ENCODE measurements around the gene TREH. TPM values are rescaled to one million over a fixed set of nuclear protein-coding genes. Genes with fewer than 3 reads are reported as not detected.

The TREH gene
- polyA plus RNA-seq, 3 donors: not detected

GRCh38 chr11:118694771-118695170 lies 15.3 kb upstream of the TREH start:
- peaks cover 0 to 2% (median 0%) of the 10 kb centered on the region in 7 donors for H3K9me3 Mint-ChIP-seq
- Histone ChIP-seq H3K27me3 (ENCODE audit: control insufficient read depth in 2 of 2, insufficient read depth in 2 of 2, low read length in 2 of 2) (no peaks in the 10 kb centered on the region), H2AFZ (ENCODE audit: insufficient read depth, low read depth, low read length, poor library complexity, severe bottlenecking) (no peak overlapping the region), H3K27ac (ENCODE audit: low read depth in 1 of 2, low read length in 2 of 2) (no peak overlapping the region), H3K9ac (ENCODE audit: insufficient read depth, low read length, poor library complexity, severe bottlenecking) (no peak overlapping the region), H3K4me3 (replicated peaks in 1 of 3; ENCODE audit: low read depth in 2 of 3, low read length in 3 of 3) (no peak overlapping the region), H4K20me1 (ENCODE audit: insufficient read depth, low read length) (no peaks in the 10 kb centered on the region), H3K4me2 (replicated peaks; ENCODE audit: extremely low read depth, low read length, poor library complexity, severe bottlenecking) (no peak overlapping the region), H3K4me1 (ENCODE audit: control insufficient read depth in 1 of 2, insufficient read depth in 2 of 2, low read length in 2 of 2) (peaks cover 38 to 47% of the 10 kb centered on the region in 2 donors), H3K9me3 (replicated peaks in 1 of 2; ENCODE audit: control insufficient read depth in 1 of 2, insufficient read depth in 1 of 2, low read length in 2 of 2) (no peaks in the 10 kb centered on the region), H3K36me3 (replicated peaks in 1 of 2; ENCODE audit: control insufficient read depth in 1 of 2, insufficient read depth in 2 of 2, low read length in 2 of 2) (no peaks in the 10 kb centered on the region), H3K79me2 (ENCODE audit: insufficient read depth, low read length) (no peaks in the 10 kb centered on the region)
- peaks cover 40% of the 10 kb centered on the region for H3K4me1 Mint-ChIP-seq
- no peak overlapping the region for H3K27ac Mint-ChIP-seq
- WGBS (ENCODE audit: insufficient coverage): 85% methylated on average over 7 of the region's 11 CpGs
- no peaks in the 10 kb centered on the region for H3K36me3 Mint-ChIP-seq
- no peak for TF ChIP-seq CTCF (IDR thresholded peaks at IDR 0.05)
- peaks cover 4 to 11% (median 5%) of the 10 kb centered on the region in 3 donors for H3K27me3 Mint-ChIP-seq (ENCODE audit: low read depth in 3 of 3)
- no peak for DNase-seq
- intact Hi-C loops (cut with micrococcal nuclease): no loop called here
- no peak overlapping the region for H3K4me3 Mint-ChIP-seq

GRCh38 chr11:118694185-118694584 lies 14.7 kb upstream of the TREH start:
- H3K4me2 ChIP-seq (replicated peaks; ENCODE audit: extremely low read depth, low read length, poor library complexity, severe bottlenecking): no peak overlapping the region
- H3K4me1 ChIP-seq (ENCODE audit: control insufficient read depth in 1 of 2, insufficient read depth in 2 of 2, low read length in 2 of 2): peaks cover 38 to 47% of the 10 kb centered on the region in 2 donors
- H3K4me3 ChIP-seq (replicated peaks in 1 of 3; ENCODE audit: low read depth in 2 of 3, low read length in 3 of 3): no peak overlapping the region
- H3K27me3 ChIP-seq (ENCODE audit: control insufficient read depth in 2 of 2, insufficient read depth in 2 of 2, low read length in 2 of 2): no peaks in the 10 kb centered on the region
- peaks cover 0 to 2% (median 0%) of the 10 kb centered on the region in 7 donors for H3K9me3 Mint-ChIP-seq
- H2AFZ ChIP-seq (ENCODE audit: insufficient read depth, low read depth, low read length, poor library complexity, severe bottlenecking): no peak overlapping the region
- no peak overlapping the region for H3K27ac ChIP-seq (ENCODE audit: low read depth in 1 of 2, low read length in 2 of 2)
- 100% methylated on average over 8 of the region's 8 CpGs for WGBS (ENCODE audit: insufficient coverage)
- H3K36me3 Mint-ChIP-seq: no peaks in the 10 kb centered on the region
- TF ChIP-seq CTCF (IDR thresholded peaks at IDR 0.05): no peak
- no peaks in the 10 kb centered on the region for H4K20me1 ChIP-seq (ENCODE audit: insufficient read depth, low read length)
- H3K4me3 Mint-ChIP-seq: no peak overlapping the region
- H3K9me3 ChIP-seq (replicated peaks in 1 of 2; ENCODE audit: control insufficient read depth in 1 of 2, insufficient read depth in 1 of 2, low read length in 2 of 2): no peaks in the 10 kb centered on the region
- no peaks in the 10 kb centered on the region for H3K79me2 ChIP-seq (ENCODE audit: insufficient read depth, low read length)
- intact Hi-C loops (cut with micrococcal nuclease): no loop called here
- H3K4me1 Mint-ChIP-seq: peaks cover 34% of the 10 kb centered on the region
- no peak overlapping the region for H3K27ac Mint-ChIP-seq
- no peak for DNase-seq
- H3K9ac ChIP-seq (ENCODE audit: insufficient read depth, low read length, poor library complexity, severe bottlenecking): no peak overlapping the region
- H3K36me3 ChIP-seq (replicated peaks in 1 of 2; ENCODE audit: control insufficient read depth in 1 of 2, insufficient read depth in 2 of 2, low read length in 2 of 2): no peaks in the 10 kb centered on the region
- H3K27me3 Mint-ChIP-seq (ENCODE audit: low read depth in 3 of 3): peaks cover 5 to 11% (median 8%) of the 10 kb centered on the region in 3 donors

Measured in CD14-positive monocyte (primary cell).